Skeletal muscle cell (primary cell): ENCODE data around the gene ABI1.
"Not testable (repeated sequence)": the region's sequence is repeated elsewhere in the genome, so short reads cannot be mapped to it uniquely, and the experiment has no call there.

Experiments used
- DNase-seq: peaks from one replicate; pipeline ENCODE4 v3.0.0-alpha.2; 2010; ENCODE audit warnings: low read depth
- H3K4me3 ChIP-seq: 2 replicates; pipeline ENCODE4 v1.5.1; 2011; ENCODE audit warnings: low read depth, mild to moderate bottlenecking, control low read depth, low read length, moderate library complexity

The ABI1 gene

GRCh38 chr10:26860443-26861204, at the start of gene ABI1:
TSS of gene ABI1 (minus strand) at chr10:26860958. CDS start at chr10:26860863, 95 bp downstream.
- peak within 1 kb of the TSS; percentile 74 for H3K4me3 ChIP-seq
- peak; percentile 96 for DNase-seq

- H3K4me3 ChIP-seq = no peak overlapping the region
- DNase-seq = no peak
These were observed 49.0 kb upstream of the ABI1 start for GRCh38 chr10:26909753-26910152.

- not testable (repeated sequence) for H3K4me3 ChIP-seq, DNase-seq
These were observed 44.6 kb upstream of the ABI1 start for GRCh38 chr10:26905253-26905781.

GRCh38 chr10:26903431-26904217, 42.9 kb upstream of the ABI1 start:
- H3K4me3 ChIP-seq = no peak overlapping the region
- no peak for DNase-seq

- H3K4me3 ChIP-seq, DNase-seq: not testable (repeated sequence)
These were observed 31.7 kb upstream of the ABI1 start for GRCh38 chr10:26892306-26892923.

- no peak overlapping the region for H3K4me3 ChIP-seq
- peak; percentile 56 for DNase-seq
These were observed 30.2 kb upstream of the ABI1 start for GRCh38 chr10:26890956-26891355.

GRCh38 chr10:26887611-26888215, 27.0 kb upstream of the ABI1 start:
- no peak for DNase-seq
- H3K4me3 ChIP-seq = no peak overlapping the region

GRCh38 chr10:26881600-26882331, 21.0 kb upstream of the ABI1 start:
- DNase-seq = peak; percentile 21
- no peak overlapping the region for H3K4me3 ChIP-seq

- H3K4me3 ChIP-seq = no peak overlapping the region
- DNase-seq = no peak
These were observed 19.0 kb upstream of the ABI1 start for GRCh38 chr10:26879744-26880143.

- DNase-seq = no peak
- no peak overlapping the region for H3K4me3 ChIP-seq
These were observed 10.0 kb upstream of the ABI1 start for GRCh38 chr10:26870766-26871165.

- DNase-seq = no peak
- no peak overlapping the region for H3K4me3 ChIP-seq
These were observed 8.8 kb upstream of the ABI1 start for GRCh38 chr10:26869528-26869927.

GRCh38 chr10:26863351-26864076, 2.8 kb upstream of the ABI1 start:
- no peak for DNase-seq
- no peak overlapping the region for H3K4me3 ChIP-seq

- H3K4me3 ChIP-seq = peak overlapping the region; percentile 31
- no peak for DNase-seq
These were observed 644 bp upstream of the ABI1 start for GRCh38 chr10:26861205-26861998.

GRCh38 chr10:26860102-26860442, 686 bp downstream of the ABI1 start:
- H3K4me3 ChIP-seq = peak overlapping the region; percentile 74
- peak; percentile 31 for DNase-seq

GRCh38 chr10:26859241-26860101, 1.3 kb downstream of the ABI1 start:
- no peak for DNase-seq
- peak overlapping the region; percentile 74 for H3K4me3 ChIP-seq

GRCh38 chr10:26858707-26859034, 2.1 kb downstream of the ABI1 start:
- peak overlapping the region; percentile 74 for H3K4me3 ChIP-seq
- DNase-seq = no peak
